Spleen (tissue), 11 donors: ENCODE data around the gene LDLRAD4. TPM values are rescaled to one million over a fixed set of nuclear protein-coding genes. Genes with fewer than 3 reads are reported as not detected.
A peak's percentile ranks its signal among the peaks of the same experiment; 100 is the strongest.

Experiments used
- DNase-seq: peaks from one replicate; pipeline ENCODE4 v3.0.0-alpha.2; 2020
- H3K27ac ChIP-seq, 8 donors: fragments of 200-600 bp; sonication (generic) in 7 of 8; 1 replicate in 4 of 8; 2 replicates in 4 of 8; pipeline versions ENCODE4 v1.5.0 to v1.8.0; 2016 to 2021; ENCODE audit warnings: inconsistent platforms in 4 of 8, mild to moderate bottlenecking in 4 of 8, moderate library complexity in 1 of 8
- H3K27me3 ChIP-seq, 7 donors: fragments of 200-600 bp; sonication (generic) in 6 of 7; replicated peaks in 1 of 7; 1 replicate in 4 of 7; 2 replicates in 3 of 7; pipeline versions ENCODE4 v1.5.0 to v1.8.0; 2016 to 2021; ENCODE audit warnings: inconsistent platforms in 3 of 7, mild to moderate bottlenecking in 1 of 7
- H3K36me3 ChIP-seq, 6 donors: fragments of 200-600 bp; sonication (generic) in 5 of 6; 1 replicate in 4 of 6; 2 replicates in 2 of 6; pipeline versions ENCODE4 v1.5.0 to v1.8.0; 2016 to 2021; ENCODE audit warnings: inconsistent platforms in 2 of 6
- H3K4me1 ChIP-seq, 6 donors: fragments of 200-600 bp; sonication (generic) in 5 of 6; 1 replicate in 3 of 6; 2 replicates in 3 of 6; pipeline versions ENCODE4 v1.5.0 to v1.8.0; 2016 to 2021; ENCODE audit warnings: inconsistent platforms in 3 of 6
- H3K4me3 ChIP-seq, 8 donors: fragments of 200-600 bp; sonication (generic) in 7 of 8; 1 replicate in 4 of 8; 2 replicates in 4 of 8; pipeline versions ENCODE4 v1.5.0 to v1.8.0; 2016 to 2021; ENCODE audit warnings: inconsistent platforms in 4 of 8, mild to moderate bottlenecking in 4 of 8, moderate library complexity in 2 of 8
- H3K9me3 ChIP-seq, 8 donors: fragments of 200-600 bp; sonication (generic) in 7 of 8; 1 replicate in 4 of 8; 2 replicates in 4 of 8; pipeline versions ENCODE4 v1.5.0 to v1.8.0; 2016 to 2021; ENCODE audit warnings: inconsistent platforms in 4 of 8
- POLR2A ChIP-seq, 3 donors: fragments of 450-650 bp; IDR thresholded peaks; one replicate each; pipeline ENCODE4 v1.5.1; 2017; ENCODE audit warnings: antibody characterized with exemption in 3 of 3, mild to moderate bottlenecking in 1 of 3
- POLR2AphosphoS5 ChIP-seq, 3 donors: sonication (generic); formaldehyde crosslinking; IDR thresholded peaks; one replicate each; pipeline ENCODE4 v1.5.1; 2017; ENCODE audit warnings: antibody characterized with exemption in 3 of 3
- WGBS, 5 donors: extraction: QIAGEN DNeasy Blood & Tissue Kit in 3 of 5; methylation state at CpG; one replicate each; pipeline versions ENCODE4 v1.1.5 to v1.1.7; 2013 to 2018; 5-methylcytosine and 5-hydroxymethylcytosine counted together
- intact Hi-C: fragments of 100-400 bp; cut with DNase I; formaldehyde crosslinking; loops from one replicate; pipeline ENCODE4 v1.15.0; 2023; ENCODE audit warnings: low total_unique reads
- polyA plus RNA-seq, 3 donors: library from polyadenylated mRNA; stranded (reverse); fragments of 200-250 nt; gene quantifications; one replicate each; pipeline ENCODE4 v1.2.1, GENCODE V29; 2013
- total RNA-seq, 7 donors: library from RNA; depleted of rRNA in 3 of 7; stranded (reverse); fragments of >200 nt in 3 of 7; fragmentation: NEBNext Ultra II Directional in 4 of 7; extraction: Animal tissue kit (Norgen Biotek cat#: 25700) in 4 of 7; gene quantifications; one replicate each; pipeline versions ENCODE4 v1.1.0 to v1.2.1, GENCODE V29; 2016 to 2021
- TF ChIP-seq, protein P1 (sequence below), 11 experiments: fragments of 200-600 bp in 7 of 11; fragments of 450-650 bp in 4 of 11; sonication (generic) in 4 of 11; IDR thresholded peaks in 8 of 11; conservative IDR thresholded peaks in 3 of 11; 1 replicate in 7 of 11; 2 replicates in 4 of 11; pipeline versions ENCODE4 v1.4.0 to v1.8.0; 2016 to 2021; ENCODE audit warnings: antibody characterized with exemption in 11 of 11, inconsistent platforms in 4 of 11, mild to moderate bottlenecking in 1 of 11
- donor health status: healthy with polysubstance abuse.
- donor health status: DM: no; HTN: no; CAD: no; lungs with moderate emphysema.
- donor health status: DM: no; HTN: no; CAD: no.
- donor health status: Bipolar disorder and iron deficiency.
- donor health status: healthy.
- donor health status: DM: no; HTN: no; CAD: no.
- donor health status: DM: yes; HTN: yes; CAD: no.

The LDLRAD4 gene
- total and polyA plus RNA-seq, 10 donors: 4.5 to 80.8 (median 46.4) TPM

GRCh38 chr18:13217971-13218367 is 591 bp upstream of the LDLRAD4 start:
- no peaks in the 10 kb centered on the region for H3K36me3 ChIP-seq
- no peak for TF ChIP-seq POLR2AphosphoS5 (IDR thresholded peaks at IDR 0.05)
- peaks cover 27 to 69% (median 57%) of the 10 kb centered on the region in 6 donors for H3K4me1 ChIP-seq
- H3K4me3 ChIP-seq: peak overlapping the region; percentile 58 to 94 (median 76)
- H3K27ac ChIP-seq: peak overlapping the region; percentile 30 to 83 (median 79)
- WGBS, 5 donors: 1% methylated on average over 22 to 53 of the region's 53 CpGs; no CpG with 5 or more reads in 1 of the 5 donors
- H3K9me3 ChIP-seq: no peaks in the 10 kb centered on the region
- intact Hi-C loops: loop anchor here (5.0 to 10.0 kb wide), 5 partner anchors 164 to 509 kb away; partner anchors contain the start of genes FAM210A and RNMT
- DNase-seq: no peak
- H3K27me3 ChIP-seq: peaks cover 0 to 74% (median 11%) of the 10 kb centered on the region in 7 donors

GRCh38 chr18:13218997-13219396 is 437 bp downstream of the LDLRAD4 start:
- no peaks in the 10 kb centered on the region for H3K9me3 ChIP-seq
- H3K4me3 ChIP-seq: peak overlapping the region; percentile 58 to 94 (median 76)
- no peak for DNase-seq
- H3K27me3 ChIP-seq: peaks cover 0 to 65% (median 11%) of the 10 kb centered on the region in 7 donors
- H3K27ac ChIP-seq: peak overlapping the region in 7 of 8 donors; percentile 40 to 83 (median 79)
- 14 to 22% (median 18%) methylated on average over 15 of the region's 15 CpGs for WGBS, 5 donors
- H3K36me3 ChIP-seq: no peaks in the 10 kb centered on the region
- intact Hi-C loops: loop anchor here (5.0 to 10.0 kb wide), 5 partner anchors 163 to 508 kb away; partner anchors contain the start of genes FAM210A and RNMT
- TF ChIP-seq, protein P1, sequence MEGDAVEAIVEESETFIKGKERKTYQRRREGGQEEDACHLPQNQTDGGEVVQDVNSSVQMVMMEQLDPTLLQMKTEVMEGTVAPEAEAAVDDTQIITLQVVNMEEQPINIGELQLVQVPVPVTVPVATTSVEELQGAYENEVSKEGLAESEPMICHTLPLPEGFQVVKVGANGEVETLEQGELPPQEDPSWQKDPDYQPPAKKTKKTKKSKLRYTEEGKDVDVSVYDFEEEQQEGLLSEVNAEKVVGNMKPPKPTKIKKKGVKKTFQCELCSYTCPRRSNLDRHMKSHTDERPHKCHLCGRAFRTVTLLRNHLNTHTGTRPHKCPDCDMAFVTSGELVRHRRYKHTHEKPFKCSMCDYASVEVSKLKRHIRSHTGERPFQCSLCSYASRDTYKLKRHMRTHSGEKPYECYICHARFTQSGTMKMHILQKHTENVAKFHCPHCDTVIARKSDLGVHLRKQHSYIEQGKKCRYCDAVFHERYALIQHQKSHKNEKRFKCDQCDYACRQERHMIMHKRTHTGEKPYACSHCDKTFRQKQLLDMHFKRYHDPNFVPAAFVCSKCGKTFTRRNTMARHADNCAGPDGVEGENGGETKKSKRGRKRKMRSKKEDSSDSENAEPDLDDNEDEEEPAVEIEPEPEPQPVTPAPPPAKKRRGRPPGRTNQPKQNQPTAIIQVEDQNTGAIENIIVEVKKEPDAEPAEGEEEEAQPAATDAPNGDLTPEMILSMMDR (IDR thresholded peaks at IDR 0.05 in 8 of 11, conservative IDR thresholded peaks at IDR 0.05 in 3 of 11): no peak
- TF ChIP-seq POLR2A (IDR thresholded peaks at IDR 0.05): no peak
- no peak for TF ChIP-seq POLR2AphosphoS5 (IDR thresholded peaks at IDR 0.05)
- H3K4me1 ChIP-seq: peaks cover 36 to 79% (median 67%) of the 10 kb centered on the region in 6 donors

DNA sequence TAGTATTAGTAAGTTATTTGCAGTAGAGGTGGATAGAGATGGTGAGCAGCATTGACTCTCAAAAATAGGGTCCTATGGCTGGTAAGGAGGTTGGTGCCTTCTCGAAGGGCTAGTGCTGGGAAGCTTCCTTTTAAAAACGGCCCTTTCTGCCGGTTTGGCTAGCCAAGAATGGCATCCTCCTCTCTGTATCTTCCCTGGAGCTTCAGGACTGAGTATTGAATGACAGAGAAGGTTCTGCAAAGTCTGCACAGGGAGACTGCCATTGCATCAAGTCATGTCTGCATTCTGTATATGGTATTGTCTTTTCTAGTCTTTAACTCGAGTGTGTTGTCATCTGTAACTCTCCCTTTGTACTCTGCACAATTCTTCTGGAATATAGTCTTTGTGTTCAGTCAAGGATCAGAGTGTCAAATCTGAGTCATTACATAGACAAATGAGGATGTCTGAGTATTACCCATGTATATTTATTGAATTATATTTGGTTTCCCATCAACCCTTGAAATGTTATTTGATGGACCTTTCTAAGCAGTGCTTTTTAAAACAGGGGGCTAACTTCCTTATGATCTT is 1.1 kb downstream of the LDLRAD4 start:
- H3K9me3 ChIP-seq: no peaks in the 10 kb centered on the region
- H3K36me3 ChIP-seq: no peaks in the 10 kb centered on the region
- peak overlapping the region in 5 of 8 donors; percentile 71 to 94 (median 77) for H3K4me3 ChIP-seq
- intact Hi-C loops: loop anchor here (5.0 to 10.0 kb wide), 5 partner anchors 163 to 508 kb away; partner anchors contain the start of genes FAM210A and RNMT
- no peak overlapping the region for H3K27ac ChIP-seq
- TF ChIP-seq POLR2A (IDR thresholded peaks at IDR 0.05) (no peak), POLR2AphosphoS5 (IDR thresholded peaks at IDR 0.05) (no peak)
- TF ChIP-seq, protein P1 (IDR thresholded peaks at IDR 0.05 in 8 of 11, conservative IDR thresholded peaks at IDR 0.05 in 3 of 11): no peak
- H3K27me3 ChIP-seq: peaks cover 0 to 60% (median 11%) of the 10 kb centered on the region in 7 donors
- no peak for DNase-seq
- H3K4me1 ChIP-seq: peaks cover 36 to 82% (median 68%) of the 10 kb centered on the region in 6 donors
- WGBS, 5 donors: 32 to 39% (median 34%) methylated on average over 4 of the region's 4 CpGs

DNA sequence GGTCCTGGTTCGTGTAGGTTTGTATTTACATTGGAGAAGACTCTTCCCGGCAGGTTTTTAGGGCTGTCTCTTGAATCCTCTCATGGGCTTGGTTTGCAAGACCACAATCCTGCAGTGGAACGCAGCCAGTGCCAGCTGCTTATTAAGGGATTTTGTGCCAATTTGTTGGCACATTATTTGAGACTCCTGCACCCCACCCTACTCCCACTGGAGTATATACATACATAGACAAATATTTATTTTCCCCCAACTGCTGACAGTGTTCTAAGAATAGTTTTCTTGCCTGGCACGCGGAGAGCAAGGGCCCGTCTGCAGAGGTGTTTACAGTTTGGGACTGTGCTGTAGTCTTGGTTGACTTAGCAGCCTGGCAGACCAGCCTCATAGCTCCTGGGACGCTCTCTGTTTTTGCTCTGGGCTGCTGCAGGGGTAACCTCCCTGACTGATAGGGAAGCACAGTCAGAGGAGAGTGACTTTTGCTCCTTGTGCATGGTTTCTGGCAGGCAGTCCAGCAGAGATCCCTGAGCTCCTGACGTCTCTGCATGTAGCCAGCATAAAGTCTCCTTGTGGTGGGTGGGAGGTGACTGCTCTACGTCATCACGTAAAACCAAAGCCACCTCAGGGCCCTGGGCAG is 1.9 kb downstream of the LDLRAD4 start:
- WGBS, 5 donors: 63 to 79% (median 76%) methylated on average over 10 of the region's 10 CpGs
- H3K4me3 ChIP-seq: no peak overlapping the region
- H3K9me3 ChIP-seq: no peaks in the 10 kb centered on the region
- no peak for DNase-seq
- intact Hi-C loops: no loop called here
- H3K4me1 ChIP-seq: peaks cover 36 to 82% (median 68%) of the 10 kb centered on the region in 6 donors
- H3K36me3 ChIP-seq: no peaks in the 10 kb centered on the region
- H3K27ac ChIP-seq: no peak overlapping the region
- TF ChIP-seq, protein P1 (IDR thresholded peaks at IDR 0.05 in 8 of 11, conservative IDR thresholded peaks at IDR 0.05 in 3 of 11): no peak
- no peak for TF ChIP-seq POLR2AphosphoS5 (IDR thresholded peaks at IDR 0.05)
- peaks cover 0 to 52% (median 11%) of the 10 kb centered on the region in 7 donors for H3K27me3 ChIP-seq
